ENCODE measurements around the gene RGS19.

RGS19 gene

GRCh38 chr20:64065062-64065973 lies 14.0 kb downstream of the RGS19 start:
- no peak for DNase-seq (ENCODE audit: extremely low spot score)
- ChIA-PET CTCF (no interaction called here), POLR2A (interaction anchor here (1.4 to 1.6 kb wide), 2 partner anchors 12 to 14 kb away, joined by 3 to 5 read pairs; partner anchors contain the start of genes OPRL1 and RGS19)
- TF ChIP-seq L3MBTL2 (conservative IDR thresholded peaks at IDR 0.05) (no peak), LEF1 (IDR thresholded peaks at IDR 0.05; ENCODE audit: borderline replicate concordance) (no peak), ARNT (IDR thresholded peaks at IDR 0.05) (no peak), FOXA1 (IDR thresholded peaks at IDR 0.05) (no peak)

- ChIA-PET POLR2A (interaction anchor here (1.4 to 1.6 kb wide), 2 partner anchors 11 to 15 kb away, joined by 3 to 5 read pairs; partner anchors contain the start of genes OPRL1 and RGS19), CTCF (no interaction called here)
- no peak for DNase-seq (ENCODE audit: extremely low spot score)
- no peak for TF ChIP-seq SP1 (IDR thresholded peaks at IDR 0.05)
- TF ChIP-seq NFRKB (IDR thresholded peaks at IDR 0.05) = no peak
Measured at GRCh38 chr20:64064145-64064698, 15.1 kb downstream of the RGS19 start.

GRCh38 chr20:64063389-64064144 lies 15.8 kb downstream of the RGS19 start:
- ChIA-PET CTCF (interaction anchor here (1.4 kb wide), 1 partner anchor 83 kb away, joined by 5 read pairs; the partner anchor contains the start of gene PRPF6), POLR2A (interaction anchor here (0.6 to 1.9 kb wide), 20 partner anchors 9 to 92 kb away, joined by 3 to 38 read pairs (median 5); partner anchors contain the start of genes OPRL1, RGS19 and SAMD10)
- TF ChIP-seq FOXA1 (IDR thresholded peaks at IDR 0.05) (no peak), HDGF (IDR thresholded peaks at IDR 0.05; ENCODE audit: borderline replicate concordance) (no peak), CTBP1 (IDR thresholded peaks at IDR 0.05; ENCODE audit: borderline replicate concordance) (no peak), L3MBTL2 (conservative IDR thresholded peaks at IDR 0.05) (no peak), TARDBP (IDR thresholded peaks at IDR 0.05) (no peak), NFRKB (IDR thresholded peaks at IDR 0.05) (no peak), SP1 (IDR thresholded peaks at IDR 0.05) (no peak), LEF1 (IDR thresholded peaks at IDR 0.05; ENCODE audit: borderline replicate concordance) (no peak), ARNT (IDR thresholded peaks at IDR 0.05) (no peak), FOXM1 (IDR thresholded peaks at IDR 0.05; ENCODE audit: borderline replicate concordance) (no peak), PKNOX1 (IDR thresholded peaks at IDR 0.05) (no peak), ELF4 (IDR thresholded peaks at IDR 0.05) (no peak), FOXK2 (IDR thresholded peaks at IDR 0.05) (no peak), BHLHE40 (IDR thresholded peaks at IDR 0.05; ENCODE audit: borderline replicate concordance) (no peak)
- no peak for DNase-seq (ENCODE audit: extremely low spot score)

GRCh38 chr20:64062596-64063388 lies 16.5 kb downstream of the RGS19 start, which contains the start of gene TCEA2:
TCEA2 (plus strand) TSS chr20:64063198; CDS start chr20:64063313, 115 bp downstream.
- CTCF ChIA-PET = interaction anchor here (0.8 to 1.4 kb wide), 2 partner anchors 24 to 82 kb away, joined by 5 read pairs; partner anchors contain the start of gene PRPF6
- POLR2A ChIA-PET = interaction anchor here (0.6 to 1.9 kb wide), 23 partner anchors 9 to 93 kb away, joined by 3 to 38 read pairs (median 4); partner anchors contain the start of genes OPRL1, RGS19 and SAMD10

GRCh38 chr20:64062276-64062595 lies 17.1 kb downstream of the RGS19 start:
- no peak for DNase-seq (ENCODE audit: extremely low spot score)
- POLR2A ChIA-PET = interaction anchor here (0.6 to 1.9 kb wide), 18 partner anchors 9 to 94 kb away, joined by 3 to 38 read pairs (median 4); partner anchors contain the start of genes OPRL1 and RGS19
- CTCF ChIA-PET = interaction anchor here (0.8 to 1.4 kb wide), 2 partner anchors 23 to 82 kb away, joined by 5 read pairs; partner anchors contain the start of gene PRPF6

More at GRCh38 chr20:64062596-64063388, 16.5 kb downstream of the RGS19 start, which contains the start of gene TCEA2:
- peak; percentile 73; the same call in 1 of the 2 replicates for TF ChIP-seq ELF4 (IDR thresholded peaks at IDR 0.05)
- TF ChIP-seq NFRKB (IDR thresholded peaks at IDR 0.05) = no peak
- peak; percentile 95 for DNase-seq (ENCODE audit: extremely low spot score)

GRCh38 chr20:64058536-64058935 lies 20.8 kb downstream of the RGS19 start:
- POLR2A ChIA-PET = no interaction called here
- CTCF ChIA-PET = no interaction called here
- TF ChIP-seq HDGF (IDR thresholded peaks at IDR 0.05; ENCODE audit: borderline replicate concordance) (no peak), ZNF384 (IDR thresholded peaks at IDR 0.05) (no peak), LEF1 (IDR thresholded peaks at IDR 0.05; ENCODE audit: borderline replicate concordance) (no peak), PKNOX1 (IDR thresholded peaks at IDR 0.05) (no peak), SP1 (IDR thresholded peaks at IDR 0.05) (no peak), FOXA1 (IDR thresholded peaks at IDR 0.05) (no peak), TARDBP (IDR thresholded peaks at IDR 0.05) (no peak), FOXK2 (IDR thresholded peaks at IDR 0.05) (no peak), SUZ12 (IDR thresholded peaks at IDR 0.05) (no peak), BHLHE40 (IDR thresholded peaks at IDR 0.05; ENCODE audit: borderline replicate concordance) (no peak), NFRKB (IDR thresholded peaks at IDR 0.05) (no peak), L3MBTL2 (conservative IDR thresholded peaks at IDR 0.05) (no peak), FOXM1 (IDR thresholded peaks at IDR 0.05; ENCODE audit: borderline replicate concordance) (no peak), CTBP1 (IDR thresholded peaks at IDR 0.05; ENCODE audit: borderline replicate concordance) (no peak), ARNT (IDR thresholded peaks at IDR 0.05) (no peak)

More at GRCh38 chr20:64062276-64062595, 17.1 kb downstream of the RGS19 start:
- no peak for TF ChIP-seq FOXA1 (IDR thresholded peaks at IDR 0.05)
- no peak for TF ChIP-seq CTBP1 (IDR thresholded peaks at IDR 0.05; ENCODE audit: borderline replicate concordance)

More at GRCh38 chr20:64058536-64058935, 20.8 kb downstream of the RGS19 start:
- DNase-seq (ENCODE audit: extremely low spot score) = no peak

Data from HEK293T (cell line).